ENCODE data around the gene BIRC5.

The BIRC5 gene

GRCh38 chr17:78266771-78267170 is 52.7 kb downstream of the BIRC5 start:
- TF ChIP-seq CTCF (conservative IDR thresholded peaks at IDR 0.05), result no peak
- H3K27ac ChIP-seq, result no peak overlapping the region

- TF ChIP-seq CTCF (conservative IDR thresholded peaks at IDR 0.05), result no peak
- no peak overlapping the region for H3K27ac ChIP-seq
Measured at GRCh38 chr17:78267253-78268073, 53.4 kb downstream of the BIRC5 start.

- TF ChIP-seq CTCF (conservative IDR thresholded peaks at IDR 0.05), result no peak
- H3K27ac ChIP-seq, result no peak overlapping the region
Measured at GRCh38 chr17:78268191-78268874, 54.3 kb downstream of the BIRC5 start.

GRCh38 chr17:78268951-78269905 is 55.2 kb downstream of the BIRC5 start:
- no peak for TF ChIP-seq CTCF (conservative IDR thresholded peaks at IDR 0.05)
- no peak overlapping the region for H3K27ac ChIP-seq

GRCh38 chr17:78269955-78270381 is 55.9 kb downstream of the BIRC5 start:
- no peak for TF ChIP-seq CTCF (conservative IDR thresholded peaks at IDR 0.05)
- H3K27ac ChIP-seq, result no peak overlapping the region

GRCh38 chr17:78271419-78272170 is 57.5 kb downstream of the BIRC5 start:
- TF ChIP-seq CTCF (conservative IDR thresholded peaks at IDR 0.05), result no peak
- no peak overlapping the region for H3K27ac ChIP-seq

All from VCaP (cell line).